NB4 (cell line): ENCODE data around the gene CHN1.

Experiments used
- CTCF ChIP-seq: IDR thresholded peaks from one replicate; pipeline ENCODE4 v1.5.1; 2012; ENCODE audit warnings: low read depth, low read length
- MAX ChIP-seq: IDR thresholded peaks from 2 replicates; pipeline ENCODE4 v1.6.1; 2011; ENCODE audit warnings: low read depth, low read length
- MYC ChIP-seq: IDR thresholded peaks from 2 replicates; pipeline ENCODE4 v1.6.1; 2011; ENCODE audit warnings: low read depth, low read length
- POLR2A ChIP-seq: IDR thresholded peaks from 2 replicates; pipeline ENCODE4 v1.6.1; 2011; ENCODE audit warnings: mild to moderate bottlenecking; ENCODE audit not compliant: insufficient read length; ENCODE audit errors: extremely low read depth

DNA sequence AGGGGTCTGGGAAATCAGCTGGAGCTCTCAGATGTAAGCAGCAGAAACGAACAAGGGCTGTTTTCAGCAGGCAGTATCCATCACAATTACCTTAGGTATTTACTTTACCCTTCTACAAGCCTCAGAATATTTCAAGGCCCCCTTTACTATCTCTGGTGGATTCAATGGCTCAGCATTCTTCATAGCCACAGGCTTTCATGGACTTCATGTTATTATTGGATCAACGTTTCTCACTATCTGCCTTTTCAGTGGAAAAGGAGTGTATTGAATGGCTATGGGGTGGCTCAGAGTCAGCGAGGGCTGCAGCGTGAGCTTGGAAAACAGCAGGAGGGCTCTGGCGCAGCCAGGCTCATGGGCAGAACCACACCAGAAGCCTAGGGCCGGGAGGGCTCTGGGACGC is 224.3 kb downstream of the CHN1 start:
- TF ChIP-seq POLR2A (no peak), CTCF (no peak), MAX (no peak), MYC (no peak)
